ENCODE measurements around the gene FOXN1. TPM values are rescaled to one million over a fixed set of nuclear protein-coding genes. Genes with fewer than 3 reads are reported as not detected.
"Not testable (repeated sequence)": the region's sequence is repeated elsewhere in the genome, so short reads cannot be mapped to it uniquely, and the experiment has no call there.

The FOXN1 gene
- total RNA-seq, 1 donor from 2014 or later = not detected

DNA sequence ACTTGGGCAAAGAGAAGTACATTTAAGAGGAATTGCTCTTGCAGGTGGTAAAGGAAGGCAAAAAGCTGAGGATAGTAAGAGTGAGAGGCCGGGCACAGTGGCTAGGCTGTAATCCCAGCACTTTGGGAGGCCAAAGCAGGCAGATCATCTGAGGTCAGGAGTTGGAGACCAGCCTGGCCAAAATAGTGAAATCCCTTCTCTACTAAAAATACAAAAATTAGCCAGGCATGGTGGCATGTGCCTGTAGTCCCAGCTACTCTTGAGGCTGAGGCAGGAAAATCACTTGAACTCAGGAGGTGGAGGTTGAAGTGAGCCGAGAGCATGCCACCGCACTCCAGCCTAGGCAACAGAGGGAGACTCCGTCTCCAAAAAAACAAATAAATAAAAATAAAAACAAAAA lies 16.1 kb downstream of the FOXN1 start:
- DNase-seq (ENCODE audit: extremely low read depth, low read depth, low spot score) = not testable (repeated sequence)

DNA sequence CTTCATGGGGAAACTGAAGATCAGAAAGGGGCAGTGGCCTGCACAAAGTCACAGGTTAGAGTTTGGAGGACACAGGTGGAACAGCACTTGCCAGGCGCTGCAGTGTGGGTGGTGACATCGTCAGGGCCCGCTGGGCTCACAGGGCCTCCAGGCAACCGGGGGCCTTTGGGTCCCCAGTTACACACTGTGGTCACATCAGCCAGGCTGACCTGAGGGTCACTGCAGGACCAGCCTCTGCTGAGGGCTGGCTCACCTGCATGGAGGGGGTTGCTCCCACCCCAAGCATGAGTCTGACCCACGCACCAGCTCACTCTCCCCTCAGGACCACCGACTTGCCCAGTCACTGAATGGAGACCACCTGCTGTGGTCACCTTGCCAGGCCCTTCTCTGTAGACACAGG lies 17.0 kb downstream of the FOXN1 start:
- DNase-seq (ENCODE audit: extremely low read depth, low read depth, low spot score) = no peak

GRCh38 chr17:28523876-28524275 lies 17.7 kb downstream of the FOXN1 start:
- DNase-seq (ENCODE audit: extremely low read depth, low read depth, low spot score) = no peak

DNA sequence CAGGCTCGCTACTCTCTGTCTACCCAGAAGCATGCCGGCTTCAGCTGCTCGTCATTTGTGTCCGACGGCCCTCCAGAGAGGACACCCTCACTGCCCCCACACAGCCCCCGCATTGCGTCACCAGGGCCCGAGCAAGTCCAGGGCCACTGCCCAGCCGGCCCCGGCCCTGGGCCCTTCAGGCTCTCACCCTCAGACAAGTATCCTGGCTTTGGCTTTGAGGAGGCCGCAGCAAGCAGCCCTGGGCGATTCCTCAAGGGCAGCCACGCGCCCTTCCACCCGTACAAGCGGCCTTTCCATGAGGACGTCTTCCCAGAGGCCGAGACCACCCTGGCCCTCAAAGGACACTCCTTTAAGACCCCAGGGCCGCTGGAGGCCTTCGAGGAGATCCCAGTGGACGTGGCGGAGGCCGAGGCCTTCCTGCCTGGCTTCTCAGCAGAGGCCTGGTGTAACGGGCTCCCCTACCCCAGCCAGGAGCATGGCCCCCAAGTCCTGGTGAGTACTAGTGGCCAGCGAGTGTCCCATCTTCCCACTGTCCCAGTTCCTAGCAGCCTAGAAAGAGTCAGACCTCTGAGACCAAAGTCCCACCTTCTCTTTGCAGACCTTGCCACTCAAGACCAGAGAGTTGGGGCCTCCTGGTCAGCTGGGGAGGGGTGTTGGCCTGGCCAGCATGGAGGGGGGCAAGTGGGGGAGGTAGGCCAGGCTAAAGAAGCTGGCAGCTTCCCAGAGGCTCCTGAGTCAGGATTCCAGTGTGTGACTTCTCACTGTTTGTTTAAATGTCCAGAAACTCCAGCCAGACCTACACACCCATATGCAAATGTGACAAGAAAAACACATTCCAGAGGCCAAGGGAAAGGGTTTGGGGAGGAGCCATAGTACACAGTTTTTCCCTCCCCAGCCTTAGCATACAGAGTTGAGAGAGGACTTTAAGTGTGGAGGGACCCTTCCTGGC lies 18.6 kb downstream of the FOXN1 start:
- no peak for DNase-seq (ENCODE audit: extremely low read depth, low read depth, low spot score)

DNA sequence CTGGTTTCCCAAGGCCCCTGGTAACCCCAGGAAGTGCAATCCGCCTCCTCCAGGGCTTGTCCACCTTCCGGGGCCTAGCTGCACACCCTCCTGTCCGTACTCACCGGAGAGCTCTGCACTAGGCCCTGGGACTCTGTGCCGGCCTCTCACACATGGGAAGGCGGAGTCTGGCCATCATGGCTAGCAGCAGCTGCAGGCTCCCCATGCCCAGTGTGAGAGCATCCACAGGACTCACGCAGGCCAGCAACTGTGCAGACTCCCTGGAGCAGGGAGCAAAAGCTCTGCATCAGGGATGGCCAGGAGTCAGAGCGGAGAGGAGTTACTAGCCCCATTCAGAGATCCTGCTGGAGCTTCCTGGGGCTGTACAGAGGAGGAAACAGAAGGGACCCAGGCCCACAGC lies 20.2 kb downstream of the FOXN1 start:
- DNase-seq (ENCODE audit: extremely low read depth, low read depth, low spot score) = no peak

GRCh38 chr17:28527181-28527681 lies 21.1 kb downstream of the FOXN1 start:
- DNase-seq (ENCODE audit: extremely low read depth, low read depth, low spot score) = no peak

DNA sequence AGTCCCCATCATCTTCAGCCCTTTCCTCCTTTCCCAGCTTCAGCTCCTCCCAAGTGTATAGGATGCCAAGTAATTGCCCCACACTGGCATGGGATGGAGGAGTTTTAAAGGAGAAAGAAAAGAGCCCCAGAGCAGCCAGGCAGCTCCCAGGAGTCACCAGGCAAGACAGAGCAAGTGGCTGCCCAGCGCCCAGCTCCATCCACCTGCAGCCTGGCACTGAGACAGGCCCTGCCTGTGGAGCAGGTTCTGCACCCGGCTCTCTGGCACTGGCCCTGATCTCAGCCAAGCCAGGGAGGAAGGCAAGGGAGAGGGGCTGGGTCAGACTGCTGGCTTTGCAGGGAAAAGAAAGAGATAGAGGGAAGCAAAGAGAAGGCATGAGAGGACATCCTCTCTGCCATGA lies 21.7 kb downstream of the FOXN1 start:
- DNase-seq (ENCODE audit: extremely low read depth, low read depth, low spot score) = no peak

DNA sequence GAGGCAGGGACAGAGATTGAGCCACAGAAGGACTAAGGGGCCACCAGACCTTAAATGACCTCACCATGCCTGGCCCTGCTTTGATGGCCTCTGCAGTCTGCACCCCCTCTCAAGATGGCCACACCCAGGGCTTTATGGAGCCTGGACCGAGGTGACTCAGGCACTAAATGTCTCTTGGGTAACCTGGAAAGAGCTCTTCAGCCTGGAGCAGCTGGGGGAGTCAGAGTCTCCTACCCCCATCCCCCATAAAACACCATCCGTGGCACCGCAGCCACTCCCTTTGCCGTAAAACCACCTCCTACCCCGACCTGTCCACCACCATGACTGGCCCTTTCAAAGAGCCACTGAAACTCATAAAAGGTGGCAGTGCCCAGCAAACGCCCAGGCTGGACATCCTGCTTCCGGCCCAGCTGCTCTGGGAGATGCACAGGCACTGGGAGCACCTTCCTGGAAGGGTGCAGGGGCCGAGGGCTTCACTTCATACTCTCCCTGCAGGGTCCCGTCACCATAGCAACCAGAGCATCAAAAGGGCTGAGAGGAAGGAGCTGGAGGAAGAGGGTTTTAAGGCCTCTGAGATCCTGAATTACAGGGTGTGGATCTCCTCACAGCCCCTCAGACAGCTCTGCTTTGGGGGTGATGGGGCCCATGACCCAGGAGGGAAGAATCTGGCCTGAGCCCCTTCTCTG lies 22.3 kb downstream of the FOXN1 start:
- no peak for DNase-seq (ENCODE audit: extremely low read depth, low read depth, low spot score)

DNA sequence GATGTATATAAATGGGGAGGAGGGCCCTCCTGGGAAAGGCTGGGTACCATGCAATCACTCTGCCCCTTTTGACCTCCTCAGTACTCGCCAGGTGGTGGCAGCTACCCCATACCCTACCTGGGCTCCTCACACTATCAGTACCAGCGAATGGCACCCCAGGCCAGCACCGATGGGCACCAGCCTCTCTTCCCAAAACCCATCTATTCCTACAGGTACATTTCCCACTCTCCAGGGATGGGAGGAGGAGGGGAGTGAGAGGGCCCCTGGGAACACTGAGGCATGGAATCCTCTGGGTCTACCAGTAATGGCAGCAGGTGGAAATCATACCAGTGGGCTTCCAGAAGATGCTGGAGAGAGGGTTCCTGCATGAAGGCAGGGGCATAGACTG lies 22.9 kb downstream of the FOXN1 start:
- DNase-seq (ENCODE audit: extremely low read depth, low read depth, low spot score) = no peak

DNA sequence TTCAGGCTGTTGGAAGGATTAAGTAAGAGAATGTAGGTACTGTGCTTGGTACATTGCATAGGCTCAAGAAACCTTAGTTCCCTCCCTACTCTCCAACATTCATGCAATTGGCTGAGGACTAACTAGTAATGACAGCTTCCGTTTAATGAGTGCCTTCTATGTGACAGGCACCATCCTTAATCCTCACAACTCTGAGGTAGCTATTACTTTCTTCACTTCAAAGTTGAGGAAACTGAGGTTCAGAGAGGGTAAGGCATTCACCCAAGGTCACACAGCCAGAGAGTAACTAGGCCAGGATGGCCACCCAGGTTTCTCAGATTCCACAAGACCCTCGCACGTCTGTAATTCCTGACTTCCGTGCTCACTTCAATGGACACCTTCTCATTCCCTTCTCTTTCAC lies 24.1 kb downstream of the FOXN1 start:
- no peak for DNase-seq (ENCODE audit: extremely low read depth, low read depth, low spot score)

- DNase-seq (ENCODE audit: extremely low read depth, low read depth, low spot score) = no peak
Observed at GRCh38 chr17:28530926-28531325, 24.8 kb downstream of the FOXN1 start.

DNA sequence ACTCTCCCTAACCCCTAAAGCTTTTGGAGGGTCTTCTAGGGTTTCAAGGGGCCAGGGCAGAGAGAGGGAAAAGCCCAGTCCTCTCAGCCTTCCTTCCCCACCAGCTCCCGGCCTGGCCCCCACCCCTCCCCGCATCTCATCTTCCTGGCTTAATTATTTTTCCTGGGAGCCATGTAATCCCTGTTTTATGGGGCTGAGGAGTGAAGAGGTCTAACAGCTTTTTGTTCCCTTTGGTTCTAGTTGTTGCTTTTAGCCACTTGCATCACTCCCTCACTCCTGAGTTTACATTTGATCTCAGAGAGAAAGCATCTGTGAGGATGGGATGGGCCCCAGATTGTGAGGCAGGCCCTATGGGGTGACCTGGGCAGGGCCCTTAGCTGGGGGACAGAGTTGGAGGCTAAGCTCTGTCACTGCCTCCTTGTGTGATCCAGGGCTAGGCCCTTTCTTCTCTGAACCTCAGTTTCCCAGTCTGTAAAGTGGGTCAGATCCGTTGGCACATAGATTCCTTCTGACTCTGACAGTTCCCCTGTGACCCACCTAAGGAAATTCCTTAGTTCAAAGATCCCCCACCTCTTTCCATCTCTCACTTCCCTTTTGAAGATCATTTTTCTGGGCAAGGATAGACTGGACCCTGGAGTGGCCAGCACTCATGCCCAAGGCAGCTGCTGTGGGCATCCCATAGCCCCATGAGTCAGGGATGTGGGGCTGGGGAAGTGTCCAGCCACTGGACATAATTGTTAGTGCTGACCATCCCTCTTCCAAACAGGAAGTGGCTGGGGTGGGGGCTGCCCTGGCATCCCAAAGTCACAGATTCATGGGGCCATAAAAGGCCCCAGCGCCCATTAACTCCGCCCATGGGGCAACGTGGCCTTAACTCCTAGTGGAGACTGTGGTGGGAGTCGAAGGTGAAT lies 26.2 kb downstream of the FOXN1 start:
- no peak for DNase-seq (ENCODE audit: extremely low read depth, low read depth, low spot score)

DNA sequence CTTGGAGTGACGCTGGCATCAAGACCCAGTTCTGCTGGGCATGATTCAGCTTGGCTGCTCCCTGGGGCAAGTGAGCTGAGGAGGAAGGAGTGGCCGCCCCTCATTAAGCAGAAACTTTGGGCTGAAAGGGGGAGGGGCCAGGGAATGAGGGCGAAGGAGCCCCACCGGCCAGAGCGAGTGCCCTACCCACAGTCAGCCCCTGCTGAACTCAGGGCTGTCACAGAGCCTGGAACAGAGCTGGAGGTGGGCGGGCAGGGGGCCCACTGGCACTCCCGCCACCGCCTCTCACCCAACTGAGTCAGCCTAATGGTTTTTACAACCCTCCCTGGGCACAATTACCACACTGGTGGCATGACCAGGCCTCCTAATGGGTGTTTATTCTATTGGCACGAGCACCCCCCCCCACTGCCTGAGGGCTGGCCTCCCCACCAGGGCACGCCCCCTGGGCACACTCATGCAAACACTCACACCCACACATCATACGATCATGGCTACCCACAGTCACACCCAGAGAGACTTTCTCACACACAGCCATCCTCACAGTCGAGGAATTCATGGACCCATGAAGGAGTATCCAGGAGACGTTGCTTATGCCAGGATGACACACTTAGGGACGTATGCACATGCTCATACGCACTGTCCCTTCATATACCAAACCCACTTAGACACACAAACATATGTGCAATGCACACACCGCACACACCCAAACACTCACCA lies 27.1 kb downstream of the FOXN1 start:
- no peak for DNase-seq (ENCODE audit: extremely low read depth, low read depth, low spot score)

DNA sequence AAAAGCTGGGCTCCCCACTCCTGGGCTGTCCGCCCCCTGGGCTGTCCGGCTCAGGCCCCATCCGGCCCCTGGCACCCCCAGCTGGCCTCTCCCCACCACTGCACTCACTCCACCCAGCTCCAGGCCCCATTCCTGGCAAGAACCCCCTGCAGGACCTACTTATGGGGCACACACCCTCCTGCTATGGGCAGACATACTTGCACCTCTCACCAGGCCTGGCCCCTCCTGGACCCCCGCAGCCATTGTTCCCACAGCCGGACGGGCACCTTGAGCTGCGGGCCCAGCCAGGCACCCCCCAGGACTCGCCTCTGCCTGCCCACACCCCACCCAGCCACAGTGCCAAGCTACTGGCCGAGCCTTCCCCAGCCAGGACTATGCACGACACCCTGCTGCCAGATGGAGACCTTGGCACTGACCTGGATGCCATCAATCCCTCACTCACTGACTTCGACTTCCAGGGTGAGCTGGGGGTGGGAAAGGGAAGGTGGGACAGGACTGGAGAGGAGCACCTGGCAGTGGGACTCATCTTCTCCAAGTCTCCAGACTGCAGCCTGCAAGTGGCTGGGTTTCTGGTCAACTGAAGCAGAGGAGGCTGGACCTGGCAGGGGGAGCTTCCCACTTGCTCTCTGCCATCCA lies 28.7 kb downstream of the FOXN1 start:
- DNase-seq (ENCODE audit: extremely low read depth, low read depth, low spot score) = no peak

GRCh38 chr17:28536532-28537218 lies 30.5 kb downstream of the FOXN1 start:
- no peak for DNase-seq (ENCODE audit: extremely low read depth, low read depth, low spot score)

DNA sequence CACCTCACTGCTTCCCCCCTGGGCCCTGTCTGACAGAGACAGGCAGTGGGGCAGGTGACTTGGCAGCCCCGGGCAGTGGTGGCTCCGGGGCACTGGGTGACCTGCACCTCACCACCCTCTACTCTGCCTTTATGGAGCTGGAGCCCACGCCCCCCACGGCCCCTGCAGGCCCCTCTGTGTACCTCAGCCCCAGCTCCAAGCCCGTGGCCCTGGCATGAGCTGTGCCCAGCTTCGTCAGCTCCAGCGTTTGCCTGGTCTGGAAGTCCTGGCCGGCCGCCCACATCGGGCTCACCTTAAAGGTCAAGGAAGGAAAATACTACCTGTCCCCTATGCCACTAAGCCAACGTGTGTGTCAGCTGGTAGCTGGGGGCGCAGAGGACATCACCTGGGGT lies 31.1 kb downstream of the FOXN1 start:
- DNase-seq (ENCODE audit: extremely low read depth, low read depth, low spot score) = no peak

GRCh38 chr17:28538296-28538895 lies 32.2 kb downstream of the FOXN1 start:
- no peak for DNase-seq (ENCODE audit: extremely low read depth, low read depth, low spot score)

DNA sequence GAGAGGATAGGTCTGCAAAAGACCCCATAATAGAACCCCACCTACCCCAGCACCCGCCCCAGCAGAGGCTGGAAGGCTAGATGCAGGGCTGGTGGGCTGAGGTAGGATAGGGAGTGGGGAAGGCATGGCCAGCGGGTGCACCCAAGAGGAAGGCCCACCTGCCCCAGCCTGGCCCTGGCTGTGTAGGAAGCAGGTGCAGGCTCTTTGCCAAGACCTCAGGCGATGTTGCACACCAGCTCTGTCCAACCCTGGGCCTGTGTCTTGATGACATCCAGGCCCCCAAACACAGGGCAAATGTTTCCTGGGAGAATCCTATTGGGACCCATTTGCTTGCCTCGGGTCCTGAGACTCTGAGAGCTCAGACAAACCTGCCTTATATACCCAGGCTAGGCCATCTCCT lies 34.1 kb downstream of the FOXN1 start:
- DNase-seq (ENCODE audit: extremely low read depth, low read depth, low spot score) = no peak

DNA sequence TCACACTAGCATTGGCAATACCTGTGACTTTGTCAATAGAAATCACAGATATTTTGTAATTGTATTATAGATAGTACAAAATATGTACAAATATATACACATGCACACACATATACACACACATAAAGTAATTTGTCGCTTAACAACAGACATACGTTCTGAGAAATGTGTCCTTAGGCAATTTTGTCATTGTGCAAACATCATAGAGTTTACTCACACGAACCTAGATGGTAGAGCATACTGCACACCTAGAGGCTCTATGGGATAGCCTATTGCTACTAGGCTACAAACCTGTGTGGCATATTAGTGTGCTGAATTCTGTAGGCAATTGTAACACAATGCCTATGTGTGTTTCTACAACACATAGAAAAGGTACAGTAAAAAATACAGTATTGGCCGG lies 35.3 kb downstream of the FOXN1 start:
- no peak for DNase-seq (ENCODE audit: extremely low read depth, low read depth, low spot score)
